GM21737 (cell line): ENCODE results near the gene FAM25G.

Source experiments
- ATAC-seq: cut with Tn5 transposase; IDR thresholded peaks from one replicate; pipeline ENCODE4 v1.9.1; 2021; ENCODE audit warnings: mild to moderate bottlenecking, moderate library complexity; ENCODE audit not compliant: unreplicated experiment

Gene FAM25G

GRCh38 chr10:47449102-47449978 lies 42.2 kb downstream of the FAM25G start:
- ATAC-seq: no peak

GRCh38 chr10:47447705-47448104 lies 43.8 kb downstream of the FAM25G start:
- no peak for ATAC-seq

- ATAC-seq: no peak
These were observed 44.3 kb downstream of the FAM25G start for GRCh38 chr10:47447209-47447608.

- no peak for ATAC-seq
These were observed 45.8 kb downstream of the FAM25G start for GRCh38 chr10:47445720-47446119.

- ATAC-seq: no peak
These were observed 47.5 kb downstream of the FAM25G start for GRCh38 chr10:47444047-47444446.

GRCh38 chr10:47443145-47443544 lies 48.4 kb downstream of the FAM25G start:
- ATAC-seq: no peak

- ATAC-seq: no peak
These were observed 49.1 kb downstream of the FAM25G start for GRCh38 chr10:47442351-47442750.

- ATAC-seq: no peak
These were observed 49.6 kb downstream of the FAM25G start for GRCh38 chr10:47441938-47442337.

GRCh38 chr10:47440207-47440606 lies 51.3 kb downstream of the FAM25G start:
- no peak for ATAC-seq

GRCh38 chr10:47438857-47439474 lies 52.5 kb downstream of the FAM25G start:
- no peak for ATAC-seq
